GM12864 (cell line): ENCODE results near the gene LRCH3.
A peak's percentile ranks its signal among the peaks of the same experiment; 100 is the strongest.

ENCODE experiments used
- DNase-seq: peaks from one replicate; pipeline ENCODE4 v3.0.0-alpha.2; 2011; ENCODE audit warnings: low read depth
- H3K4me3 ChIP-seq: 2 replicates; pipeline ENCODE4 v1.5.1; 2011; ENCODE audit warnings: mild to moderate bottlenecking, low read depth, low read length, control low read depth
- TF ChIP-seq, protein P1 (sequence below): IDR thresholded peaks from 2 replicates; pipeline ENCODE4 v1.5.1; 2011; ENCODE audit warnings: low read depth, mild to moderate bottlenecking, moderate library complexity, low read length, control low read depth, inconsistent platforms; ENCODE audit errors: missing control alignments

The LRCH3 gene

DNA sequence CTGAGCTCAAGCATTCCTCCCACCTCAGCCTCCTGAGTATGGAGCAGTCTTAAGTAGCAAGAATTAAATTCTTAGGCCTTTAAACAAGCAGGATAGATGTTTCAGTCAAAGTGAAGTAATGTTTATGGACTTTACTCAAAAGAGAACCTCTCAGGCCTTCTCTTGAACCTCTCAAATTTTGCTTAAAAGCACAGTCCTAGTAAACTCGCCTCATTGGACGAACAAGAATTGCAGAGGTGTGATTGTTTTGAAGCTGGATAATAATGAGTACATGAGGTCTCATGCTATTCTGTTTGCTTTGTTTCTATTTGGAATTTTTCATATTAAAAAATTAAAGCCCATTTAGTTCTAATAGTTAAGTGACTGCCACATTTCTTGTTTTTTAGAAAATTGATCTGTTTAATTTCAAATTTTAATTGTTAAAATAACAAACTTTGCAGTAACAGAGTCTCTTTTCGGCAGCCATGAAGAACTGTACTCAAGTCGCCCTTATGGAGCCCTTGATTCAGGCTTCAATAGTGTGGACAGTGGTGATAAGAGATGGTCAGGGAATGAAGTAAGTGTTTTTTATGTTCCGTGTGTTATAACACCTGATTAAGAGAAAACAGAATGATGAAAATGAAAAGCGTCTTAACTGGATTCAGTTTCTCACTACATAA, 39.4 kb downstream of the LRCH3 start:
- no peak overlapping the region for H3K4me3 ChIP-seq
- no peak for DNase-seq
- TF ChIP-seq, protein P1, sequence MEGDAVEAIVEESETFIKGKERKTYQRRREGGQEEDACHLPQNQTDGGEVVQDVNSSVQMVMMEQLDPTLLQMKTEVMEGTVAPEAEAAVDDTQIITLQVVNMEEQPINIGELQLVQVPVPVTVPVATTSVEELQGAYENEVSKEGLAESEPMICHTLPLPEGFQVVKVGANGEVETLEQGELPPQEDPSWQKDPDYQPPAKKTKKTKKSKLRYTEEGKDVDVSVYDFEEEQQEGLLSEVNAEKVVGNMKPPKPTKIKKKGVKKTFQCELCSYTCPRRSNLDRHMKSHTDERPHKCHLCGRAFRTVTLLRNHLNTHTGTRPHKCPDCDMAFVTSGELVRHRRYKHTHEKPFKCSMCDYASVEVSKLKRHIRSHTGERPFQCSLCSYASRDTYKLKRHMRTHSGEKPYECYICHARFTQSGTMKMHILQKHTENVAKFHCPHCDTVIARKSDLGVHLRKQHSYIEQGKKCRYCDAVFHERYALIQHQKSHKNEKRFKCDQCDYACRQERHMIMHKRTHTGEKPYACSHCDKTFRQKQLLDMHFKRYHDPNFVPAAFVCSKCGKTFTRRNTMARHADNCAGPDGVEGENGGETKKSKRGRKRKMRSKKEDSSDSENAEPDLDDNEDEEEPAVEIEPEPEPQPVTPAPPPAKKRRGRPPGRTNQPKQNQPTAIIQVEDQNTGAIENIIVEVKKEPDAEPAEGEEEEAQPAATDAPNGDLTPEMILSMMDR, result no peak

GRCh38 chr3:197830967-197831313, 39.9 kb downstream of the LRCH3 start:
- TF ChIP-seq, protein P1, result no peak
- no peak for DNase-seq
- no peak overlapping the region for H3K4me3 ChIP-seq

DNA sequence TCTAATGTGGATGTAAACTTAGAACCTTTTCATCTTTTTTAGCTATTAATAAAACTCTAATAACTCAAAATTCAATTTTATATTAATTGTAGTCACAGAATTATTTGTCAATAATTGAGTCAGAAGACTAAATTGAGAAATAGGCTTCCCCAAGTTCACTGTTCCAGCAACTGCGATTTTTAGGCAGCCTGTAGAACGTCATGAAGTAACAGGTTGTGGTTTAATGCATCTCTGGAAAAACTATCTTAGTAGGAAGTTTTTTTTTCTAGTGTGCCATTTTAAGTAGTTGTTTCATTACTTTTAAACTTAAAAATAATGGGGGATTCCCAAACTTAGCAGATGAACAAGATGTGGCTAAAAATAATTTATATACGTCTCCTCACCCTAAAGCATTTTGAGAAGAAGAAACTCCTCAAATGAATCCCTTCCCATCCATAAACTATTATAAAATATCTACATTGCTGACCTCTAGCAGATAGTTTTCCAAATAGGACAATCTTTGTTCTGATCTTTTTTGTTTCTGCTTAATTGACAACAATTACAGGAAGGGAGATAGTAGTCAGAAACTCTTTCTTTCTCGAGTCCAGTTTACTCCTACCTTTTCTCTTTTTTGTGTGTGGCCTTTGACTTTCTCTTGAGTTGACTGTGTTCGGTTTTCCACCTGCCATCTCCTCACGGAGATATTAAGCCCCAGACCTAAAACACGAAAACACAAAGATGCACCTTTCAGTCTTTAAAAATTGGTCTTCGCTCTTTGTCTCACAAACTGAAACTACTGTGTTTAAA, 43.1 kb downstream of the LRCH3 start:
- peak; percentile 40 for DNase-seq
- TF ChIP-seq, protein P1, result no peak
- H3K4me3 ChIP-seq, result peak overlapping the region; percentile 30; the same call in 1 of the 2 replicates

GRCh38 chr3:197835509-197835908, 44.5 kb downstream of the LRCH3 start:
- TF ChIP-seq, protein P1, result no peak
- no peak for DNase-seq
- no peak overlapping the region for H3K4me3 ChIP-seq

- no peak for DNase-seq
- TF ChIP-seq, protein P1, result no peak
- no peak overlapping the region for H3K4me3 ChIP-seq
These were observed 45.2 kb downstream of the LRCH3 start for GRCh38 chr3:197836244-197836643.

GRCh38 chr3:197837282-197837681, 46.2 kb downstream of the LRCH3 start:
- DNase-seq, result no peak
- TF ChIP-seq, protein P1, result no peak

More at GRCh38 chr3:197837282-197837681, 46.2 kb downstream of the LRCH3 start:
- no peak overlapping the region for H3K4me3 ChIP-seq
